ENCODE data around the gene CDY2A.
"Not testable (repeated sequence)": the region's sequence is repeated elsewhere in the genome, so short reads cannot be mapped to it uniquely, and the experiment has no call there.

CDY2A gene, protein sequence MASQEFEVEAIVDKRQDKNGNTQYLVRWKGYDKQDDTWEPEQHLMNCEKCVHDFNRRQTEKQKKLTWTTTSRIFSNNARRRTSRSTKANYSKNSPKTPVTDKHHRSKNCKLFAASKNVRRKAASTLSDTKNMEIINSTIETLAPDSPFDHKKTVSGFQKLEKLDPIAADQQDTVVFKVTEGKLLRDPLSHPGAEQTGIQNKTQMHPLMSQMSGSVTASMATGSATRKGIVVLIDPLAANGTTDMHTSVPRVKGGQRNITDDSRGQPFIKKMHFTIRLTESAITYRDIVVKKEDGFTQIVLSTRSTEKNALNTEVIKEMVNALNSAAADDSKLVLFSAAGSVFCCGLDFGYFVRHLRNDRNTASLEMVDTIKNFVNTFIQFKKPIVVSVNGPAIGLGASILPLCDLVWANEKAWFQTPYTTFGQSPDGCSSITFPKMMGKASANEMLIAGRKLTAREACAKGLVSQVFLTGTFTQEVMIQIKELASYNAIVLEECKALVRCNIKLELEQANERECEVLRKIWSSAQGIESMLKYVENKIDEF

DNA sequence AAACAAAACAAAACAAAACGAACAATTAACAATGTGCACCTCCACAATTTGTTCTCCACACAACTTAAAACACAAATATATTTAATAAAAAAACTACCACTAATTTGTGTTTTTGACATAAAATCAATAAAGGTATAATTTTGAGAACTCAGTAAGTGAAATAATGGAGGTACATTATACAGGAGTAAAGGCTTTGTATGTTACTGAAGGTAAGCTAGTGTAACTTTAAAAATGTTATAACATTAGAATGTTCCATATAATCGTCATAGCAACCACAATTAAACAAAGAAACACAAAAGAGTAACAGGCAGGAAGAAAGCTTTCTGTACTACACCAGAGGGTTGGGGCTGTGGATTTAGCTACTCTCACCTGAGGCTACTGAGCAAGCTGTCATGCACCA, at the start of gene CDY2A:
TSS of gene CDY2A (plus strand) at position 301 of the 400 bp plus-strand sequence. CDS start 328 bp downstream, outside the sequence.
- not testable (repeated sequence) for DNase-seq (ENCODE audit: low read depth in 2 of 3, low spot score in 2 of 3)

DNA sequence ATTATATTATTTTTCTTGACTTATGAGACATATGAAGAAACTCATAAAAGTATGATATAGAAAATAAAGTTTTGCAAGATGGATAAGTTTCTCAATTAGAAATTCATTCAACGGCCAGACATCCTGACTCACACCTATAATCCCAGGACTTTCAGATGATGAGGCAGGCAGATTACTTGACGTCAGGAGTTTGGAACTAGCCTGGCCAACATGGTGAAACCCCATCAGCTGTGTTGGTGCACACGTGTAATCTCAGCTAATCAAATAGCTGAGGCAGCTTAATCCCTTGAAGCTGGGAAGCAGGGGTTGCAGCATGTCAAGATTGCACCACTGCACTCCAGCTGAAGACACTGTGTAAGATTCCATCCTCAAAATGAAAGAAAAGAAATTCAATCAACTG, 28.0 kb upstream of the CDY2A start:
- DNase-seq (ENCODE audit: low read depth in 2 of 3, low spot score in 2 of 3): not testable (repeated sequence)

DNA sequence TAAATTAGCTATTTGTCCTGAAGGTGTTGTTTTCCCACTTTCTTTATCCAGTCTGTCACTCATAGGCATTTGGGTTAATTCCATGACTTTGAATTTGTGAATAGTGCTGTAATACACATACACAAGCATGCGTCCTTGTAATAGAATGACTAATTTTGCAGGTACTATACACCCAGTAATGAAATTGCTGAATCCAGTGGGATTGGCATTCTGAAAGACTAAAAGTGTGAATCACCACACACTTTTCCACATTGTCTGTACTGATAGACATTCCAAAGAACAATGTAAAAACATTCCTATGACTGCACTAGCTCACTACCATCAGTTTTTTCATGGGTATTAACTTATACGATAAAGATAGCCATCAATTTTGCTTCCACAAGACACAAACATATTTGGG, 27.3 kb upstream of the CDY2A start:
- not testable (repeated sequence) for DNase-seq (ENCODE audit: low read depth in 2 of 3, low spot score in 2 of 3)

DNA sequence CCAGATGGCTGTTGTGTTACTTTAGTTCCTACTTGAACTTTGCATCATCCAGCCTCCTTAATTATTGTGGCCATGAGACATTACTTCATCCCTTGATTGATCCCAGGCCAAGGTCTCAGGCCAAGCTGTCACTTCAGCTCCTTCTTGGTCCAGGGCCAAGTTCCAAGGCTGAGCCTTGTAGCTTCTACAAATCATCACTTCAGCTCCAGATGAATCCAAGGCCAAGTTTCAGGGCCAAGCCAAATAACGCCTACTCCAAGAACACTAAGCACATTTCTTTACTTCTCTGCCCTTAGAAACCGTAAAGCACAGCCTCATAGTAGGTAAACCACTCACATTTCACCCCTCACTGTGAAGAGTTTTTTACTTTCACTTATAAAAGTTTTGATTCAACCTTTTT, 1.7 kb upstream of the CDY2A start:
- not testable (repeated sequence) for DNase-seq (ENCODE audit: low read depth in 2 of 3, low spot score in 2 of 3)

DNA sequence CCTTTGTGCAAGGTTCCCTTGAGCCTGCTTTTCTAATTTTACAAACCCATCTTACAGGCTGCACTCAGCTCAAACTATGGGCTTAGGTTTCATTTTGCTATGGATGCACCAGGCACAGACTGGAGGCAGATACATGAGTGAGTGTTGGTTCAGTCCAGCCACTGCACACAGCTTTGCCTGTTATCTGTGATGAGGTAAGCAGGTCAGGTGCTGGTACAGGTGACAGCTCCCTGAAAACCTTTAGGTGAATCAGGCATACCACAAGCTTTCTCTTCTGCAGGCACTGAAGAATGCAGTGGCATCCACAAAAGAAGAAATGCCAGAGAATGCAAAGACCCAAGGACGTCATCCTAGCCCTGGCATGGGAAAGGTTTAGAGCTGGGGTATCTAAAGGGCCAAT, 3.3 kb downstream of the CDY2A start:
- DNase-seq (ENCODE audit: low read depth in 2 of 3, low spot score in 2 of 3): not testable (repeated sequence)

DNA sequence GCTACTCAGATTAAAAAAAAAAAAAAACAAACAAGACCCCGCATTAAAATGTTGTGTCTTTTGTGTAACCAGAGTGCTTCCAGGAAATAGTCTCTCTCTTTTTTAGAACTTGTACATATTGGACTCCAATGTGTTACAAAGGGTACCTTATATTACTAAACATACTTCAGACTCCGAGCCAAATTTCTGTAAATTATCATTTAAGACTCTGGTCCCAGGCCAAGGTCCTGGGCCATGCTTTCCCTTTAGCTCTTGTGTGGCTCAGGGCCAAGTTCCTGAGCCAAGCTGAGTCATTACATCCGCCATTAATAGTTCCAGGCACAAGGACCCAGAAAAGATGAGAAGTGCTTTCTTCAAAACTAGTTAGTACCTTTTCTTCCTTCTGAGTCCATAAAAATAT, 4.6 kb downstream of the CDY2A start:
- not testable (repeated sequence) for DNase-seq (ENCODE audit: low read depth in 2 of 3, low spot score in 2 of 3)

DNA sequence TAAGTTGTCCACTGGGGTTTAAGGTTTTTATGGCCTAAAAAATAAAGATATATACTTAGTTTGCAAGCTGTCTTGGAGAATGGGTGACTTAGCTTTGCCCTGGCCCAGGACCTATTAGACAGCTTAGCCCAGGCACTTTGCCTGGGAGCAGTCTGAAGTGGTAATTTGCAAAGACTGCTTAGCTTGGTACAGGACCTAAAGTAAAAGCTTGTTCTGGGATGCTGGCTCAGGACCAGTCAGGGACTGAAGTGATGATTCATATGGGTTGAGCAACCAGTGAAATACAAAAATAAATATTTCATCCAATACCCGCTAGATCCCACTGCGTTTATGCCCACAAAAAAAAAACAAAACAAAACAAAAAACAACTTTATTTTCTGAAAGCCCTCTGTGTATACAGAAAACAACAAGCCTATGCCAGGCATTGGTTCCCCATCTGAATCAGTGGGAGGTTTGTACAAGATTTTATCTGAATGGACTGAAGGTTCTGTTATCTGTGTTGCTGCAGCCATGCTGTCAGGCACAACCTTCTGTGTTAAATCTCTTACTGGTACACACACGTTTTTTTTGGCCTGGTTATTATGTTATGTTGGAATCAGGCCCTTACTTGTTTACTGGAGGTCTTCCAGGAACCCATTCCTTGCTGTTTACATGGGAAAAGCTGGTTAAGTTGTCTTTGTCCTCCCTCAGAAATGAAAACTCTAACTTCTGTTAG, 8.7 kb downstream of the CDY2A start:
- not testable (repeated sequence) for DNase-seq (ENCODE audit: low read depth in 2 of 3, low spot score in 2 of 3)

GRCh38 chrY:18034864-18035263, 9.3 kb downstream of the CDY2A start:
- DNase-seq (ENCODE audit: low read depth in 2 of 3, low spot score in 2 of 3): not testable (repeated sequence)

DNA sequence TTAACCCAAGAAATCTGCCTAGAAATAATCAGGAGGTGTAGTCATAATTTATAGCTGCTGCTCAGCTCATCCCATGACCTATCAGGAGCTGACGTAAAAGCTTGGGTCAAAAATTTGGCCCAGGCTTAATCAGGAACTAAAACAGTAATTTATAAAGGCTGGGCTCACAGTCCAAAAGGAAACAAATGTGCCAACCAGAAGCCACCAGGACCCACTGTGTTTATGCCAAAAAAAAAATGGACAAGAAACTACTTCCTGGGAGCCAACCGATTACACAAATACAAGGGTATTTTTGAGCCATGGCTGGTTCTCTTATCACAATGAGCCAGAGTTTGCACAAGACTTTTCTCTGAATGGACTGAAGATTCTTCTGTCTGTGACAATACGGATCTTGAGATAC, 19.4 kb downstream of the CDY2A start:
- DNase-seq (ENCODE audit: low read depth in 2 of 3, low spot score in 2 of 3): not testable (repeated sequence)

DNA sequence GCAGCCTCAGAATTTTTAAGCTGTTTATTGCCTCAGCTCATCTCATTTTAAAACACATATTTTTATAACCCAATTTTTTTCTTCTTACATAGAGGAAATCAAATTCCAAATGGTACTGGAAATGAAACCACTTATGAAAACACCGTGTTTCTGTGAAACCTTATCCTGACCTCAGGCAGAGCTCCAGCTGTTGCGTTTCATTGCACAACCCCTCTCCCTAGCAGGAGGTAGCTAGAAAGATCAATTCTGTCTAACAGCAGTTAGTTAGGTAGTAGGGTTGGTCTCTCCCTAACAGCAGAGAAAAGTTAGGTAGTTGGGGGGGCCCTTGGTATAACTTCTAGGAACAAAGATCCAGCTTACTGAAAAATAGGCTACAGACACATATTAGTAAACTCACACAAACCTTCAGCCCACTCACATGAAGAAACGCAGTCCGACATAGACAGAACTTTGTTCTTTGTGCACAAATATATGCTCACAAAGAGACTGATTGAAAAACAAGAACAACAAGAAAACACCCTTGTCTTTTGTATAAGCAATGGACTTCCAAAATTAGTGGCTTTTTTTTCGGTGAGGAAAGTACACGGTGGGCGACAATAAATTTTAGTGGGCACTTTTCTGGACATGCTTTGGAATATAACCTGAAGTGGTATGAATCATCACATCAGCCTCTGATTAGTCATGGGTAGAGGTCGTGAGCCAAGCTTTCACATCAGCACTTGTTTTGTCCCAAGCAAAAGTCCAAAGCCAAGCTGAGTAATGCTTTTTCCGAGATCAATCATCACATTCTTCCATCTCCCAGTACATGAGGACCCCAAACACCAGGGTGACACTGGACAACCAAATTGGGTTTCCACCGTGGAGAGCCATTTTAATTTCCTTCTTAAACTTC, 22.8 kb downstream of the CDY2A start:
- DNase-seq (ENCODE audit: low read depth in 2 of 3, low spot score in 2 of 3): not testable (repeated sequence)

DNA sequence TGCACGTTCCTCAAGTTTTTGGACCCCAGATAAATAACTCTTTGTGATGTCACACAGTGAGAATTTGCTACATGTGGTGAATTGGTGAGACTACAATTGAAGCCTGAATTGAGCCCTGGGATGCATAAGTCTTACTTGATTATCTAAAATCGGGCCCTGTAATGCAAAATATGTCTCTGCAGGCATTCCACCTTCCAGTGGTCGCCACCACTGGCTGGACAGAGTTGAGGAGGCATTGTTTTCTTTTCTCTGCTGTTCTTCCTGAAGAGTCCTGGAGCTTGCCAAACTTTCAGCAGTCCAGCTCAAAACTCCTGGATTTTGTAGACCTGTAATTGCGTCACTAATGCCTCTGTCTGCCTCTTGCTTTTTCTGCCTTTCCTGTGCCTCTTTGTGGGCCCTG, 23.5 kb downstream of the CDY2A start:
- not testable (repeated sequence) for DNase-seq (ENCODE audit: low read depth in 2 of 3, low spot score in 2 of 3)

DNA sequence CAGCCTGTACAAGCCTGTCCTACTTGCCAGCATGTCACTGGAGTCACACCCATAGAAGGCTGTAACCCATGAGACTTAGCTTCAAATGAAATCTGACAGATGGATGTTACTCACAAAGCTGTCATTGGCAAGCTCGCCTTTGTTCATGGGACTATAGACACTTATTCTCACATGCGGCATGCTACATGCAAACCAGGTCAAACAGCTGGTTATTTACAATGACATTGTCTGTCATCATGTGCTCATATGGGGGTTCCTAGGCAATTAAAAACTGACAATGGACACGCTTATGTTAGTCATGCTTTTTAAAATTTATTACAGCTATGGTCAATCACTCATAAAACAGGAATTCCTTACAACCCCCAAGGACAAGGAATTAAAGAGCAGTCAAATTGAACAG, 30.9 kb downstream of the CDY2A start:
- not testable (repeated sequence) for DNase-seq (ENCODE audit: low read depth in 2 of 3, low spot score in 2 of 3)

GRCh38 chrY:18073464-18073863, 47.9 kb downstream of the CDY2A start:
- not testable (repeated sequence) for DNase-seq (ENCODE audit: low read depth in 2 of 3, low spot score in 2 of 3)

All from activated CD8-positive, alpha-beta memory T cell treated with anti-CD3 and anti-CD28 coated beads for 48 hours (primary cell).